B cell (primary cell): ENCODE results near the gene CACNG7. TPM values are rescaled to one million over a fixed set of nuclear protein-coding genes. Genes with fewer than 3 reads are reported as not detected.

ENCODE experiments used
- ATAC-seq: fragments of 200-7000 bp; cut with Tn5 transposase; one replicate; pipeline ENCODE4 v1.10.0; 2021; ENCODE audit warnings: low read depth, mild to moderate bottlenecking, moderate number of reproducible peaks, moderate library complexity
- CTCF ChIA-PET: fragments of 350-600 bp; sonication (Branson Sonifier 250); formaldehyde crosslinking; loops from one replicate; lab custom pipeline; 2021; ENCODE audit warnings: antibody characterized with exemption, inconsistent platforms; lab: Charles Lee
- POLR2A ChIA-PET: fragments of 350-600 bp; sonication (Branson Sonifier 250); formaldehyde crosslinking; loops from one replicate; lab custom pipeline; 2021; ENCODE audit warnings: antibody characterized with exemption; lab: Charles Lee
- DNase-seq: peaks from one replicate; pipeline ENCODE4 v3.0.0; 2013
- H2AFZ ChIP-seq: 2 replicates; pipeline ENCODE4 v1.6.1; 2012; ENCODE audit warnings: mild to moderate bottlenecking, low read depth, low read length; ENCODE audit not compliant: insufficient read depth, poor library complexity, severe bottlenecking
- H3K27ac ChIP-seq, 2 donors: 1 replicate in 1 of 2; 2 replicates in 1 of 2; pipeline ENCODE4 v1.5.1; 2012 to 2013; ENCODE audit warnings: low read length in 2 of 2, mild to moderate bottlenecking in 2 of 2, moderate library complexity in 1 of 2
- H3K27me3 ChIP-seq, 4 experiments: fragments of 200-600 bp in 1 of 4; sonication (generic) in 1 of 4; replicated peaks in 1 of 4; 1 replicate in 2 of 4; 2 replicates in 2 of 4; pipeline versions ENCODE4 v1.6.1 to v1.7.0; 2013 to 2016; ENCODE audit warnings: low read length in 3 of 4, mild to moderate bottlenecking in 2 of 4, mixed read lengths in 1 of 4, moderate library complexity in 1 of 4; ENCODE audit not compliant: insufficient read depth in 4 of 4, control insufficient read depth in 3 of 4; ENCODE audit errors: control extremely low read depth in 1 of 4
- H3K36me3 ChIP-seq, 2 experiments: replicated peaks in 1 of 2; 1 replicate in 1 of 2; 2 replicates in 1 of 2; pipeline versions ENCODE4 v1.6.1 to v1.7.1; 2013; ENCODE audit warnings: low read length in 1 of 2; ENCODE audit not compliant: insufficient read depth in 2 of 2, control insufficient read depth in 1 of 2; ENCODE audit errors: control extremely low read depth in 1 of 2, extremely low read depth in 1 of 2
- H3K4me1 ChIP-seq, 2 donors: fragments of 200-600 bp in 1 of 2; sonication (generic) in 1 of 2; 1 replicate in 1 of 2; 2 replicates in 1 of 2; pipeline versions ENCODE4 v1.5.1 to v1.6.1; 2013 to 2017; ENCODE audit warnings: low read length in 2 of 2; ENCODE audit not compliant: control insufficient read depth in 2 of 2, insufficient read depth in 2 of 2
- H3K4me2 ChIP-seq: replicated peaks from 2 replicates; pipeline ENCODE3; 2012; ENCODE audit warnings: mild to moderate bottlenecking, low read depth, low read length; ENCODE audit not compliant: poor library complexity, severe bottlenecking
- H3K4me3 ChIP-seq, 5 experiments: fragments of 200-600 bp in 1 of 5; sonication (generic) in 1 of 5; 1 replicate in 3 of 5; 2 replicates in 2 of 5; pipeline versions ENCODE4 v1.5.1 to v1.7.0; 2011 to 2016; ENCODE audit warnings: low read length in 4 of 5, mild to moderate bottlenecking in 4 of 5, low read depth in 2 of 5, control low read depth in 1 of 5, moderate library complexity in 1 of 5; ENCODE audit not compliant: insufficient read depth in 1 of 5; ENCODE audit errors: control extremely low read depth in 1 of 5, extremely low read depth in 1 of 5
- H3K79me2 ChIP-seq: fragments of 200-600 bp; sonication (generic); one replicate; pipeline ENCODE4 v1.6.0; 2016; ENCODE audit warnings: low read length; ENCODE audit not compliant: control insufficient read depth, insufficient read depth
- H3K9ac ChIP-seq: fragments of 200-600 bp; sonication (generic); 2 replicates; pipeline ENCODE4 v1.6.1; 2017; ENCODE audit warnings: mild to moderate bottlenecking, low read length, moderate library complexity
- H3K9me3 ChIP-seq, 3 donors: one replicate each; pipeline versions ENCODE4 v1.6.1 to v1.7.1; 2013; ENCODE audit warnings: low read length in 2 of 3; ENCODE audit not compliant: control insufficient read depth in 2 of 3, insufficient read depth in 1 of 3; ENCODE audit errors: control extremely low read depth in 1 of 3
- H4K20me1 ChIP-seq: 2 replicates; pipeline ENCODE4 v1.6.0; 2012; ENCODE audit warnings: mild to moderate bottlenecking, low read length; ENCODE audit not compliant: insufficient read depth, control insufficient read depth, poor library complexity, severe bottlenecking
- H3K27ac Mint-ChIP-seq: one replicate; pipeline ENCODE4 v1.8.0; 2021; ENCODE audit warnings: mixed read lengths
- H3K27me3 Mint-ChIP-seq: one replicate; pipeline ENCODE4 v1.8.0; 2021; ENCODE audit warnings: mixed read lengths
- H3K4me1 Mint-ChIP-seq: one replicate; pipeline ENCODE4 v1.8.0; 2021; ENCODE audit warnings: mixed read lengths
- H3K4me3 Mint-ChIP-seq: one replicate; pipeline ENCODE4 v1.8.0; 2021; ENCODE audit warnings: mixed read lengths
- H3K9me3 Mint-ChIP-seq: one replicate; pipeline ENCODE4 v1.8.0; 2022; ENCODE audit warnings: mixed read lengths; ENCODE audit not compliant: insufficient read depth
- EZH2 ChIP-seq: IDR thresholded peaks from 2 replicates; pipeline ENCODE4 v1.6.1; 2012; ENCODE audit warnings: borderline replicate concordance, low read depth, mild to moderate bottlenecking, moderate library complexity, low read length; ENCODE audit not compliant: insufficient read depth, poor library complexity, severe bottlenecking
- WGBS: methylation state at CpG from one replicate; pipeline ENCODE4 v1.1.5; 2013; ENCODE audit warnings: missing lambda C conversion rate; ENCODE audit not compliant: insufficient coverage; 5-methylcytosine and 5-hydroxymethylcytosine counted together
- intact Hi-C: fragments of 100-400 bp; cut with micrococcal nuclease; formaldehyde crosslinking; loops from one replicate; pipeline ENCODE4 v1.10.0; 2022
- polyA plus RNA-seq: library from polyadenylated mRNA; depleted of rRNA; stranded (reverse); fragments of >200 nt; gene quantifications from 2 replicates; pipeline ENCODE4 v1.2.3, GENCODE V29; 2012
- total RNA-seq, 2 donors: library from RNA; stranded (reverse); fragments of 120-200 nt in 1 of 2; gene quantifications; 1 replicate in 1 of 2; 2 replicates in 1 of 2; pipeline versions ENCODE4 v1.2.3 to v1.2.4, GENCODE V29; 2013 to 2022
- TF ChIP-seq, protein P1 (sequence below): fragments of 200-600 bp; IDR thresholded peaks from one replicate; pipeline ENCODE4 v1.8.0; 2022; ENCODE audit warnings: antibody characterized with exemption, mild to moderate bottlenecking

The CACNG7 gene
- total and polyA plus RNA-seq, 2 donors (not counting 1 experiment from before 2014, with no cell fraction given) = not detected

DNA sequence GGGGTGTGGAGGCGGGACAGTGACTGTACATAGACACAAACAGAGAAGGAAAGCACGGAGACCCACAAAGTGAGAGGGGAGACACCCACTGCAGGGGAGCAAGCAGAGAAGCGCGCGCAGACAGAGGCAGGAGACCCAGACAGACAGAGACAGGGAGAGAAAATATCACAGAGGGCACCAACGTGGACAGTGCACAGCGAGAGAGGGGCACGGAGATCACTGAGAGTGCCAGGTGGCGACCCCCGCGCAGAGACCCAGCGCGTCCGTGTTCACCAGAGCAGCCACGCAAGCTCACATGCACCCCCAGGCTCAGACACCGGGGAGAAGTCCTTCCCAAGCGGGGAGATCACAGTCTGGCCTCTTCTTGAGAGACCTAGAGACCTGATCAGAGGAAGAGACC, 1.4 kb upstream of the CACNG7 start:
- Histone ChIP-seq H3K4me2 (peak overlapping the region; percentile 57), H3K36me3 (no peaks in the 10 kb centered on the region), H3K9me3 (peaks cover 0 to 41% (median 0%) of the 10 kb centered on the region in 3 donors), H3K79me2 (no peaks in the 10 kb centered on the region), H2AFZ (no peak overlapping the region), H4K20me1 (no peaks in the 10 kb centered on the region), H3K9ac (no peak overlapping the region), H3K27ac (no peak overlapping the region), H3K4me1 (peaks cover 25 to 30% of the 10 kb centered on the region in 2 donors), H3K4me3 (no peak overlapping the region), H3K27me3 (peaks cover 0 to 62% (median 41%) of the 10 kb centered on the region in 4 experiments)
- 26% methylated on average over 17 of the region's 17 CpGs for WGBS
- TF ChIP-seq EZH2 = no peak
- TF ChIP-seq, protein P1, sequence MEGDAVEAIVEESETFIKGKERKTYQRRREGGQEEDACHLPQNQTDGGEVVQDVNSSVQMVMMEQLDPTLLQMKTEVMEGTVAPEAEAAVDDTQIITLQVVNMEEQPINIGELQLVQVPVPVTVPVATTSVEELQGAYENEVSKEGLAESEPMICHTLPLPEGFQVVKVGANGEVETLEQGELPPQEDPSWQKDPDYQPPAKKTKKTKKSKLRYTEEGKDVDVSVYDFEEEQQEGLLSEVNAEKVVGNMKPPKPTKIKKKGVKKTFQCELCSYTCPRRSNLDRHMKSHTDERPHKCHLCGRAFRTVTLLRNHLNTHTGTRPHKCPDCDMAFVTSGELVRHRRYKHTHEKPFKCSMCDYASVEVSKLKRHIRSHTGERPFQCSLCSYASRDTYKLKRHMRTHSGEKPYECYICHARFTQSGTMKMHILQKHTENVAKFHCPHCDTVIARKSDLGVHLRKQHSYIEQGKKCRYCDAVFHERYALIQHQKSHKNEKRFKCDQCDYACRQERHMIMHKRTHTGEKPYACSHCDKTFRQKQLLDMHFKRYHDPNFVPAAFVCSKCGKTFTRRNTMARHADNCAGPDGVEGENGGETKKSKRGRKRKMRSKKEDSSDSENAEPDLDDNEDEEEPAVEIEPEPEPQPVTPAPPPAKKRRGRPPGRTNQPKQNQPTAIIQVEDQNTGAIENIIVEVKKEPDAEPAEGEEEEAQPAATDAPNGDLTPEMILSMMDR = no peak
- Mint-ChIP-seq H3K27me3 (peaks cover 79% of the 10 kb centered on the region), H3K4me3 (peak overlapping the region; percentile 31), H3K9me3 (no peaks in the 10 kb centered on the region), H3K4me1 (peaks cover 23% of the 10 kb centered on the region), H3K27ac (no peak overlapping the region)
- ATAC-seq (no peak), DNase-seq (no peak)
- ChIA-PET POLR2A (no interaction called here), CTCF (no interaction called here)
- intact Hi-C loops = no loop called here

DNA sequence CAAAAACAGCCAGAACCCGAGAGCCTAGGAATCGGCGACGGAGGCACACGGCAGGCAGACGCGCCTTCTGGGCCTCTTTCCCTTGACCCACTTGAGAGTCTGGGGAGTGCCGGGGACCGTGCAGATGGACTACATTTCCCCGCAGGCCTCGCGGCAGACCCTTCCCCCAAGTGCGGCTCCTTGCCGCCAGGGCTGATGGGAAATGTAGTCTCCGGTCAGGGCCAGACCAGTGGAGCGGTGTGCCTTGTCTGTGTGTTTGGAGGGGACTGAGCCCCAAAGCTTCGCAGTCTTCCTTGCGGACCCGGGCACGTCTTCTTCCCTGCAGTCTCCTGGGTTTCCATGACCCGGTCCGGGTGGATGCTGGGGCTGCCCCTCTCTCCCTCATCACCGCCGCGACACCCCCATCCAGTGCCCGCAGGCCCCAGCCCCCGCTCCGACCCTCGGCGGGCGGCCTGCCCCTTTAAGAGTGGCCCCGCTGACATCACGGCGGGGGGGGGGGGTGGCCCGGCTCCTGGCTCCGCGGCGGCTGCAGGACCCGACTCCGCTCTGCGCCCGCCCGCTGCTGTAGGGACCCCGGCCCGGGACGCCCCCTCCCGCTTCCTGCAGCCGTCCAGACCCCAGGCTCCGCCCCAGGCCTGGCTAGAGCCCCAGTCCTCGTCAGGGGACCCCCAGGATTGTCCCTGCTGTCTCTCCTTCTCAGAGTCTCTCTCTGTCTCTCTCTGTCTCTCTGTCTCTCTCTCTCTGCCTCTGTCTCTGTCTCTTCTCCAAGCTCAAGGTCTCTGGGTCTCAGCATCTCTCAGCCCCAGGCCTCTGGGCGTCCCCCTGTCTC, 758 bp upstream of the CACNG7 start:
- DNase-seq (peak; percentile 47), ATAC-seq (peak; percentile 60)
- Mint-ChIP-seq H3K9me3 (no peaks in the 10 kb centered on the region), H3K27me3 (peaks cover 78% of the 10 kb centered on the region), H3K27ac (no peak overlapping the region), H3K4me1 (peaks cover 23% of the 10 kb centered on the region), H3K4me3 (peak overlapping the region; percentile 38)
- peak overlapping the region; percentile 57 for H3K4me2 ChIP-seq
- POLR2A ChIA-PET = no interaction called here
- H2AFZ ChIP-seq = no peak overlapping the region
- H3K9ac ChIP-seq = no peak overlapping the region
- no peak overlapping the region for H3K27ac ChIP-seq
- peaks cover 25 to 30% of the 10 kb centered on the region in 2 donors for H3K4me1 ChIP-seq
- H3K4me3 ChIP-seq = no peak overlapping the region
- 8% methylated on average over 47 of the region's 51 CpGs for WGBS
- no peaks in the 10 kb centered on the region for H4K20me1 ChIP-seq
- TF ChIP-seq EZH2 = peak; percentile 69
- TF ChIP-seq, protein P1 = no peak
- CTCF ChIA-PET = no interaction called here
- H3K79me2 ChIP-seq = no peaks in the 10 kb centered on the region
- H3K27me3 ChIP-seq = peaks cover 0 to 68% (median 40%) of the 10 kb centered on the region in 4 experiments
- intact Hi-C loops = no loop called here
- peaks cover 0 to 38% (median 0%) of the 10 kb centered on the region in 3 donors for H3K9me3 ChIP-seq
- H3K36me3 ChIP-seq = no peaks in the 10 kb centered on the region
